Endodermal cell (in vitro differentiated cells): ENCODE data around the gene MLN. TPM values are rescaled to one million over a fixed set of nuclear protein-coding genes. Genes with fewer than 3 reads are reported as not detected.

Source experiments
- DNase-seq: peaks from one replicate; pipeline ENCODE4 v3.0.0-alpha.2; 2017
- H3K27ac ChIP-seq: 2 replicates; pipeline ENCODE4 v1.5.1; 2013; ENCODE audit warnings: mild to moderate bottlenecking, low read depth, low read length, moderate library complexity
- H3K27me3 ChIP-seq: 2 replicates; pipeline ENCODE4 v1.6.1; 2013; ENCODE audit warnings: mild to moderate bottlenecking, low read length, moderate library complexity; ENCODE audit not compliant: insufficient read depth, control insufficient read depth, poor library complexity, severe bottlenecking
- H3K36me3 ChIP-seq: 2 replicates; pipeline ENCODE4 v1.7.0; 2013; ENCODE audit warnings: mild to moderate bottlenecking, low read length, moderate library complexity; ENCODE audit not compliant: control insufficient read depth, insufficient read depth
- H3K4me1 ChIP-seq: one replicate; pipeline ENCODE4 v1.7.0; 2013; ENCODE audit warnings: low read length; ENCODE audit not compliant: control insufficient read depth, insufficient read depth
- H3K4me3 ChIP-seq: 2 replicates; pipeline ENCODE4 v1.5.1; 2013; ENCODE audit warnings: mild to moderate bottlenecking, low read length, moderate library complexity
- H3K9ac ChIP-seq: 2 replicates; pipeline ENCODE4 v1.6.1; 2013; ENCODE audit warnings: mild to moderate bottlenecking, low read length, moderate library complexity; ENCODE audit not compliant: poor library complexity, severe bottlenecking; ENCODE audit errors: extremely low read depth
- H3K9me3 ChIP-seq: 2 replicates; pipeline ENCODE4 v1.6.1; 2013; ENCODE audit warnings: mild to moderate bottlenecking, low read length, moderate library complexity; ENCODE audit not compliant: control insufficient read depth
- H3K27ac Mint-ChIP-seq: 2 replicates; pipeline ENCODE4 v1.8.0; 2020; ENCODE audit warnings: mixed read lengths
- H3K27me3 Mint-ChIP-seq: 2 replicates; pipeline ENCODE4 v1.8.0; 2021; ENCODE audit warnings: mild to moderate bottlenecking, mixed read lengths; ENCODE audit not compliant: insufficient read depth
- H3K36me3 Mint-ChIP-seq: 2 replicates; pipeline ENCODE4 v1.8.0; 2020; ENCODE audit warnings: low read depth, mixed read lengths
- H3K4me1 Mint-ChIP-seq: 2 replicates; pipeline ENCODE4 v1.8.0; 2020; ENCODE audit warnings: mixed read lengths
- H3K4me3 Mint-ChIP-seq: 2 replicates; pipeline ENCODE4 v1.8.0; 2020; ENCODE audit warnings: mild to moderate bottlenecking, moderate library complexity, mixed read lengths
- H3K9me3 Mint-ChIP-seq: 2 replicates; pipeline ENCODE4 v1.8.0; 2020; ENCODE audit warnings: mild to moderate bottlenecking, mixed read lengths
- CTCF ChIP-seq: fragments of 200-600 bp; sonication (generic); conservative IDR thresholded peaks from 2 replicates; pipeline ENCODE4 v1.5.0; 2021; ENCODE audit warnings: antibody characterized with exemption, mild to moderate bottlenecking
- WGBS, 2 experiments: methylation state at CpG; one replicate each; pipeline versions ENCODE4 v1.1.5 to v1.1.7; 2013; ENCODE audit warnings: missing lambda C conversion rate in 2 of 2, mixed read lengths in 1 of 2; ENCODE audit not compliant: insufficient coverage in 1 of 2, insufficient read length in 1 of 2; 5-methylcytosine and 5-hydroxymethylcytosine counted together
- total RNA-seq, 2 donors: library from RNA; stranded (reverse); fragmentation: NEBNext Ultra II Directional in 1 of 2; extraction: Animal tissue kit (Norgen Biotek cat#: 25700) in 1 of 2; gene quantifications; 2 replicates in 1 of 2; 3 replicates in 1 of 2; pipeline ENCODE4 v1.2.1, GENCODE V29; 2021

MLN gene
- total RNA-seq, 2 donors from 2014 or later, result not detected

GRCh38 chr6:33848484-33848883 lies 44.7 kb upstream of the MLN start:
- no peak overlapping the region for H3K4me3 ChIP-seq
- TF ChIP-seq CTCF, result no peak
- peaks cover 20% of the 10 kb centered on the region for H3K4me1 Mint-ChIP-seq
- H3K36me3 ChIP-seq, result no peaks in the 10 kb centered on the region
- DNase-seq, result no peak
- H3K27ac Mint-ChIP-seq, result no peak overlapping the region
- H3K4me3 Mint-ChIP-seq, result no peak overlapping the region
- H3K9me3 Mint-ChIP-seq, result no peaks in the 10 kb centered on the region
- H3K27me3 ChIP-seq, result no peaks in the 10 kb centered on the region
- H3K4me1 ChIP-seq, result peaks cover 9% of the 10 kb centered on the region
- H3K27me3 Mint-ChIP-seq, result peaks cover 9% of the 10 kb centered on the region
- H3K36me3 Mint-ChIP-seq, result no peaks in the 10 kb centered on the region
- H3K9me3 ChIP-seq, result no peaks in the 10 kb centered on the region
- H3K27ac ChIP-seq, result no peak overlapping the region
- no peak overlapping the region for H3K9ac ChIP-seq
- WGBS, 2 experiments, result 94 to 97% methylated on average over 3 of the region's 3 CpGs

GRCh38 chr6:33847867-33848266 lies 44.1 kb upstream of the MLN start:
- TF ChIP-seq CTCF, result no peak
- H3K36me3 Mint-ChIP-seq, result no peaks in the 10 kb centered on the region
- H3K4me3 Mint-ChIP-seq, result no peak overlapping the region
- peaks cover 20% of the 10 kb centered on the region for H3K4me1 Mint-ChIP-seq
- 75 to 83% methylated on average over 1 of the region's 1 CpG for WGBS, 2 experiments
- Histone ChIP-seq H3K4me1 (peaks cover 9% of the 10 kb centered on the region), H3K4me3 (no peak overlapping the region), H3K36me3 (no peaks in the 10 kb centered on the region), H3K9ac (no peak overlapping the region), H3K9me3 (no peaks in the 10 kb centered on the region), H3K27me3 (no peaks in the 10 kb centered on the region), H3K27ac (no peak overlapping the region)
- no peaks in the 10 kb centered on the region for H3K9me3 Mint-ChIP-seq
- DNase-seq, result no peak
- H3K27me3 Mint-ChIP-seq, result peaks cover 9% of the 10 kb centered on the region
- H3K27ac Mint-ChIP-seq, result no peak overlapping the region

GRCh38 chr6:33847078-33847477 lies 43.3 kb upstream of the MLN start:
- Mint-ChIP-seq H3K27ac (no peak overlapping the region), H3K4me1 (peaks cover 20% of the 10 kb centered on the region), H3K27me3 (peaks cover 9% of the 10 kb centered on the region), H3K4me3 (no peak overlapping the region), H3K36me3 (no peaks in the 10 kb centered on the region), H3K9me3 (no peaks in the 10 kb centered on the region)
- no peaks in the 10 kb centered on the region for H3K27me3 ChIP-seq
- H3K4me3 ChIP-seq, result no peak overlapping the region
- DNase-seq, result no peak
- H3K36me3 ChIP-seq, result no peaks in the 10 kb centered on the region
- peaks cover 9% of the 10 kb centered on the region for H3K4me1 ChIP-seq
- no peaks in the 10 kb centered on the region for H3K9me3 ChIP-seq
- TF ChIP-seq CTCF, result no peak
- H3K27ac ChIP-seq, result no peak overlapping the region
- H3K9ac ChIP-seq, result no peak overlapping the region
- WGBS, 2 experiments, result 87 to 88% methylated on average over 3 to 6 of the region's 6 CpGs
